Measurements from ENCODE around the gene PTTG1IP.

The PTTG1IP gene

GRCh38 chr21:44820851-44821250 is 52.6 kb downstream of the PTTG1IP start:
- no peak for DNase-seq (ENCODE audit: low spot score)

DNA sequence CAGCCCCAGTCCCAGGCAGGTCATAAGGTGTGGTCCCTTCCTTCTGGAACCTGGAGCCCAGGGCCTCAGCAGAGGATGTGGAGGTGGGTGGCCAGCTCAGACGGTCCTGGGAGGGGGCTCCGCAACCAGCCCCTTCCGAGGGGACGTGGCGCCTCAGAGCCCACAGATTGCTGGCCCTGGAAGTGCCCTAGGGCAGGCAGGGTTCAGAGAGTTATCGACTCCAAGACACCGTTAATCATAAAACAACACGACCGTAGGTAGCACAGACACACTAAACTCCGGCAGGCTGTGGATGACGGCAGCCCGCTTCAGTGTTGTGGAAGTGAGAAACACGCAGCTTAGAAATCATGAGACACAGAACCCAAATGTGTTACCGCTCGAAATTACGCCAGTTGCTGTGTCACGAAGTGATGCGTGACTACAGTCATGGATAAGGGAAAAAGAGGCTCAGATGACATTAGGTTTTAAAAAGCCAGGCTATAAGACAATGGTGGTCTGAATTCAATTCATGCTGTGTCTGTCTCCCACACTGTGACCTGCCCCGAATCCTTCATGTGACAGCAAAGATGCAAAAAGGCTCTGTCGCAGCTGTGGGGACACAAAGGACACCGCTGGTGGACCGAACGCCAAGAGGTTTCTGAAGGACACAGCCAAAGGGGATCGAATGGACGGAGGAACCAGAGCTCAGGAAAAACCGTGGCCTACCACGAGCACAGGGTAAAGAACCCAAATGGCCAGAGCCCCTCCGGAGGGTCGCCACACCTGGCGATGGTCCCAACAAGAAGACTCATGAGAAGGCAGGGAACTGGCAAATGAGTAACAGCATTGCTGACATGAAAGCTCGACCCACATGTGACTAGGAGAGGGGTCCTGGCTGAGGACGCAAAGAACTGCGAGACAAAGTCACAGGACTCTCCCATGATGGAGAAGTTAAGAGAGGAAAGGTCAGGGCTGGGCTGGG is 53.9 kb downstream of the PTTG1IP start:
- DNase-seq (ENCODE audit: low spot score), result no peak

GRCh38 chr21:44818640-44819011 is 54.9 kb downstream of the PTTG1IP start:
- DNase-seq (ENCODE audit: low spot score), result no peak

DNA sequence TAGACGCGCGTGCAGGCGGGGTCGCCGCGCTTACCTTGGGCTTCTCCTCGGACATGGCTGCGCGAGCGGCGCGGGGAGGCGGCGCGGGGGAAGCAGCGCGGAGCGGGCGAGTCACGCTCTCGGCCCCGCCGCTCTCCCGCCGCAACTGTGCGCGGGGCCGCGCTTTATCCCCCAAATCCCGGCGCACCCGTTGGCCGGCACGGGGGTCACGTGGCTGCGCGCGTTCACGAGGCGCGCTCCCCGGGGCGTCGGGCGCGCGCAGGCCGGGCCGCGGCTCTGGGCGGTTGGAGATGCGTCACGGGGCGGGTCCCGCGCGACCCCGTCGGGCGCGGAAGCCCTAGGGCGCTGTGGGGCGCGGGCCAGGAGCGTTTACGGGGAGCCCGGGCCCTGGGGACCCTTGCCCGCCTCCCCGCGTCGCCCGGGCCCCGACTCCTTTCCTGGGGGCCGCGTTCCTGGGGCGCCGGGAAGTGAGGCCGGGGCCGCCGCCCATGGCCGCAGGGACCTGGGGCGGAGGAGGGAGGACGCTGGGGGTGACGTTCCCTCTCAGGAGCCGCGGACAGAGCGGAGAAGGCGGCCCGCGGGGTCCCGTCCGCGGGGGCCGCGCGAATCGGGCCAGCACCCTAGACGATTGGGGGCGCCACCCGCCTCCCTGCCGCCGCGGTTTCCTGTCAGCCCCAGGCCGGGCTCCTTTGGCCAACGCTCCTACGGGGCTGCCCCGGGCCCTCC is 55.4 kb downstream of the PTTG1IP start, which contains the start of gene SUMO3:
Gene SUMO3 (minus strand): TSS at position 149 of the 726 bp plus-strand sequence. CDS start 94 bp downstream, at position 55.
- peak; percentile 61 for DNase-seq (ENCODE audit: low spot score)

DNA sequence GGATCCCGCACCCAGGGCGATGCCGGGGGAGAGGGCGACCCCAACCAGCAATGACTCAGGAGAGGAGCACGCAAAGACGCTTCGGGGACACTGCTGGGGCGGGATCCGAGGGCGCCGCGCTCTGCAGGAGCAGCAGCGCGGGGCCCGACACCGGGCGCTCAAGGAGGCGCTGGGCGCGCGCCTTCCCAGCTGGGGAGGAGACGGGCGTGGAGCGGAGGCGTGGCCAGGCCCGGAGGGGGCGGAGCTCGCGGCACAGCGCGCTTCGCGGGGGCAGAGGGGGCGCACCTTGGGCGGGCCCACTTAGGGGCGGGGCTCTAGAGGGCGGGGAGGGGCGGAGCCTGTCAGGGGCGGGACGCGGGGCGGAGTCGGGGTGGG is 56.0 kb downstream of the PTTG1IP start:
- DNase-seq (ENCODE audit: low spot score), result peak; percentile 79

- DNase-seq (ENCODE audit: low spot score), result no peak
Measured at GRCh38 chr21:44816761-44817505, 56.6 kb downstream of the PTTG1IP start.

DNA sequence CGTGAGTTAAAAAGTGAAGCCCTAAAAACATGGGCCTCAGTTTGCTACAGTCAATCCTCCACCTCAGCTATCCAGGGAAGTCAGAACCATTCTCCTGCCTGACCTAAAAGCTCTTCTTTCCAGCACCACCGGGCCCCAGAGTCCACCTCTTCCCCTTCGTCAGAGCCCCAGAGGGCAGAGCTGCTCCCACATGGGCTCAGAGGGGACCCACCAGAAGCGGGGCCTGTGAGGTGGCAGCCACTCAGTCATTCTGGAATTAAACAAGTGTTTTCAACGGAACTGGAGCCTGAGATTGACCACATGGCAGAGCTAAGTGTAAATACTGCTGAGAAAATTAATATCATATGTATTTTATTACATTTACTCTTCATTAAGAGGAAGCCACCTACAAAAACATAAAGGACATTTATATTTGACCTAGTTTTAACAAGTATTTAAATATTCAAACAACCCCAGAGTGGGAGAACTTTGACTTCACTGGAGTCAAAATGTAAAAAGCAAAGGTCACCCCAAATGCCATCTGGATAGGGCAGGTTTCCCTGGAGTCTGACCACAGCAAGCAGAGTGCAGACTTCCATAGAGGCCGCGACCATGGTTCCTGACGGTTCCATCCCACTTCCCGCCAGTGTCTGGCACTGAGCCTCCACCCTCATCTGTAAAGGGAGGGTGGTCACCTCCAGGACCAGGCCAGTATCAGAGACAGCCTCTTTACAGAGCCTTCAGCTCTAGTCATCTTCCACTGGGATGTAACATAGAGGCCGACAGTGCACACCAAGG is 57.5 kb downstream of the PTTG1IP start:
- no peak for DNase-seq (ENCODE audit: low spot score)

DNA sequence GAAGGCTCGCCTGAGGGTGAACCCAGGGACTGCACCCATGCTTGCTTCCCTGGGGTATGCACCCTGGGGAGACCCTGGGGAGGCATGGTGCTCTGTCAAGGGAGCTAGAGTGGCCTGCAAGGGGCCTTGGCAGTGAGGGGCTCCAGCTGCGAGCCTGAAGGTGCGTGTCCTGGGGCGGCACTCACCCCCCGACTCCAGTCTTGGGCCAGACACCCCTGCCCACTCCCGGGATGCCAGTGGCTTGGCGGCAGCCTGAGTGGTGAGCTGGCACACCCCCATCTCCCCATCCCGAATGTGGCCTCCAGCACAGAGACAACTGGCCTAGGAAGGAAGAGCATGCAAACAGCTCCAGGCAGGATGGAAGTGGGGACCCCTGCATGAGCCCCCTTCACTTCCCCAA is 58.3 kb downstream of the PTTG1IP start:
- no peak for DNase-seq (ENCODE audit: low spot score)

GRCh38 chr21:44814498-44815023 is 58.9 kb downstream of the PTTG1IP start:
- no peak for DNase-seq (ENCODE audit: low spot score)

DNA sequence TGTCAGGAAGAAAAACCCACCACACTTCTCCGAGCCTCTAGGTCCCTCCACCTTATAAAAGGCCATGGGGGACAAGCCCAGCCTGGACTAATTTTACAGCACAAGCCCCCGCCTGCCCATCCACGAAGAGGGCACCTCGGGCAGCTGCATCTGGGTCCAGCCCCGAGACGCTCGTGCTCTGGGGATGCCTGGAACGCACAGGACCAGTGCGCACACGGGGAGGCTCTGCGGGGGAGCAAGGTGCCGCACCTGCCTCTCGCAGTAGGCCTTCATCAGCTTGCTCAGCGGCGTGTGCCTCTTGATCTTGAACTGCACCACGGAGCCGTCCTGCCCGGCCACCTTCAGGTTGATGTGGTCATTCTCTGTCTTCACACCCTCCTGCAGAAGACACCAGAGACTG is 59.8 kb downstream of the PTTG1IP start:
- no peak for DNase-seq (ENCODE audit: low spot score)

DNA sequence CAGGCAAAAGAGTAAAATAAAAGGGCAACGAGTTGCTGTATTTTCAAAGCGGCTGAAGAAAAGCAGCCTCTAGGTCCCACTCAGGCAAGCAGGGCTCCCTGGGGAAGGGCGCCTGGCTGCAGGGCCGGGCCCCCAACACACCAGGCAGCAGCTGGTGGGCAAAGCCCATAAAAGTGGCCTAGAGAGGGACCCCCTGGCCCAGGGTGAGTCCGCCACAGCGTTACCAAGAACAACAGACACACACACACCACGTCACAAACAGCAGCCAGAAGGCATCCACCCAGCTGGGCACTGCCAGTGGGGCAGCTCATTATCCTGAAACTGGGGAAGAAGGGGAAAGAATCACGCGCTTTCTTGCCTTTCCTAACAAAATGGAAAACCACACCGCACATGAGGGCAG is 60.3 kb downstream of the PTTG1IP start:
- DNase-seq (ENCODE audit: low spot score), result no peak

DNA sequence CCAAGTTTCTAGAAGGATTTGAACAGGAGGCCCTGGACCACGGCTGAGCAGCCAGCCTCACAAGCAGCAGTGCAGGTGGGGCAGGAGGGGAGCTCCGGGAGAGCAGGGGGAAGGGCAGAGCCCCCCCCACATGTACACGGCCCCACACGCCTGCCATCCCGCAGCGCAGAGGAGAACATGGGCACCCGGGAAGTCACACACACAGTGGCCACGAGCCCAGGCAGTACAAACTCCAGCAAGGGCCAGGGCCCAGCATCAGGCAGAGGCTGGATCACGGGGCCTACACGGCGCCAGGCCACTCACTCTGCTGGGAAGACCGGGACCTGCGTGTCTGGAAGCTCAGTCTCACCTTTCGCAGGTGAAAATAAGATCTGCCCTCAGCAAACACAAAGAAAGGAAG is 60.9 kb downstream of the PTTG1IP start:
- no peak for DNase-seq (ENCODE audit: low spot score)

DNA sequence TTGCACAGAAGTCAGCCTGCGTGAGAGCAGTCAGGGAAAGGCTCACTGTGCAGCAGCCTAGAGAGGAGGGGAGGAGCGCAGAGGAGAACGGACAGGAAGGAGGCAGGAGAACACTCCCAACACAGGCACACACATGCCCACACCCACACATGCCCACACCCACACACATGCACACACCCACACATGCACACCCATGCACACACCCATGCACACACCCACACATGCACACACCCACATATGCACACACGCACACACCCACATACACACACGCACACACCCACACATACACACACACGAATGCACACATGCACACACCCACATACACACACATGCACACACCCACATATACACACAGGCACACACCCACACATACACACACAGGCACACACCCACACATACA is 62.7 kb downstream of the PTTG1IP start:
- DNase-seq (ENCODE audit: low spot score), result no peak

DNA sequence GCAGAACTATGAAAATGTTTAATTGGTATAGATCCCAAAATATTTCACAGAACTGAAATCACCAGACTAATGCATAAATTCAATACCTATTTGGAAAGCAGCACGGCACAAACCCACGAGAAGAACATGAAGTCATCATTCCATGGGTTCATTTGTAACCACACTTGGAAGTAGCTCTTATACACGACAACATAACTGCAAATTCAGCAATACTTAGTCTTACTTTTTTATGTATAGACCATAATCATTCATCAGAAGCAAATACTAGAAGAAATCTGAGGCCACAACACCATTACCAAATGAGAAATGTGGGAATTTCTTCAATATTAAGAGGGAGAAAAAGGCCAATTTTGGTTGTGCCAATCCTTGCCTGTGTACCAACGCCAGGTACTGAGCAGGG is 67.6 kb downstream of the PTTG1IP start:
- no peak for DNase-seq (ENCODE audit: low spot score)

DNA sequence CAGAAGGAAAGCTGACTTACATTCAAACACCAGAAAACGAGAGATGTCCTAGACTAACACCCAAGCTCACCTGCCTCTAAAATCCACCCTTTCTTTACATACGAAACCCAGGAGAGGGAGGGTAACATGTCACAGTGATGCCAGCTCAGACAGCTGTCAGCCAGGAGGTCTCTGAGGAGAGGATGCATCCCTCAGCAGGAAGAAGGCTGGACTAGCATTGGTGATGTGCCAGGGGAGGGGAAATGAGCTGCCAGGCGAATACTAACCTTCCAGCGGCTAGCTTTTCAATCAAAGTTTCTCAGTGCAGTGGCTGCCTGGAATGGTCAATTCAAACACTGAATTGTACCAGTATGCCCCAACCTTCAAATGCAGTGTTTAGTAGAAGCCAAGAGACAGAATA is 68.3 kb downstream of the PTTG1IP start:
- no peak for DNase-seq (ENCODE audit: low spot score)

- DNase-seq (ENCODE audit: low spot score), result no peak
Measured at GRCh38 chr21:44804762-44805161, 68.7 kb downstream of the PTTG1IP start.

DNA sequence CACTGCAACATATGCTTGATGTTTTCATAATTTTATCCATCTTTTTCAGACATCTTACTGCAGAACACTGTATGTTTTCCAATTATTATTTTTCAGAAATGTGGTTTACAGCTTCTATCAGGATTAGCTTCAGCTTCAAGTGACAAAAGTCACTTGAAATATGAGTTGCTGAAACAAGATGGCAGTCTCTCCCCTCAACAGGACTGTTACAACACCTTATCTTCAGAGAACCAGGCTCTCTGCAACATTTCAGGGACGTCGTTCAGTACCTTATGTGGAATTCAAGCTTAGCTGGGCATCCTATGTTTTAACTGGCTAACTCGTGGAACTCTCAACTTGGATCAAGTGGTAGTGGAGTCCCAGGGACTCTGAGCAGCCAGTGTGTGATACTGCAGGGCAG is 69.8 kb downstream of the PTTG1IP start:
- no peak for DNase-seq (ENCODE audit: low spot score)

- peak; percentile 40 for DNase-seq (ENCODE audit: low spot score)
Measured at GRCh38 chr21:44802396-44803153, 70.9 kb downstream of the PTTG1IP start.

- DNase-seq (ENCODE audit: low spot score), result peak; percentile 76
Measured at GRCh38 chr21:44801468-44802395, 71.8 kb downstream of the PTTG1IP start, which contains the start of gene UBE2G2. Gene UBE2G2 (minus strand): TSS chr21:44801820. CDS start chr21:44801748, 72 bp downstream.

Data from SW480 (cell line).